ENCODE results near the gene POLR3GL. TPM values are rescaled to one million over a fixed set of nuclear protein-coding genes. Genes with fewer than 3 reads are reported as not detected.

POLR3GL gene
- polyA plus RNA-seq, 1 donor from 2014 or later, result 38.6 TPM

GRCh38 chr1:145956781-145957442 lies 7.6 kb upstream of the POLR3GL start:
- no peaks in the 10 kb centered on the region for H3K36me3 ChIP-seq (ENCODE audit: insufficient read depth, low read length)
- H3K27me3 ChIP-seq (ENCODE audit: insufficient read depth, low read depth, low read length), result peaks cover 19% of the 10 kb centered on the region
- no peaks in the 10 kb centered on the region for H4K20me1 ChIP-seq (ENCODE audit: insufficient read depth)
- peaks cover 45% of the 10 kb centered on the region for H3K79me2 ChIP-seq (replicated peaks; ENCODE audit: insufficient read depth, low read length)
- H3F3A ChIP-seq (ENCODE audit: insufficient read depth, low read length, poor library complexity, severe bottlenecking), result no peaks in the 10 kb centered on the region
- peak overlapping the region; percentile 2 for H2AFZ ChIP-seq (ENCODE audit: low read depth, low read length)
- peak overlapping the region; percentile 68 for H3K4me2 ChIP-seq (ENCODE audit: low read length)
- H3K9me3 ChIP-seq (ENCODE audit: low read length), result no peaks in the 10 kb centered on the region
- H3K9ac ChIP-seq (ENCODE audit: low read length), result peak overlapping the region; percentile 86
- peak overlapping the region; percentile 82 for H3K27ac ChIP-seq (ENCODE audit: low read length)
- H3K9me2 ChIP-seq (ENCODE audit: insufficient read depth, low read length), result no peaks in the 10 kb centered on the region
- H3K4me3 ChIP-seq (ENCODE audit: low read length), result peak overlapping the region; percentile 77
- TF ChIP-seq EP300 (conservative IDR thresholded peaks at IDR 0.05; ENCODE audit: poor library complexity, severe bottlenecking), result no peak
- TF ChIP-seq REST (IDR thresholded peaks at IDR 0.05; ENCODE audit: borderline replicate concordance), result peak; percentile 9
- TF ChIP-seq TAF1 (IDR thresholded peaks at IDR 0.05; ENCODE audit: low read depth), result peak; percentile 61

- Histone ChIP-seq H3K27ac (ENCODE audit: low read length) (peak within 1 kb of the TSS; percentile 82), H4K20me1 (ENCODE audit: insufficient read depth) (no peaks in the 10 kb centered on the region), H3F3A (ENCODE audit: insufficient read depth, low read length, poor library complexity, severe bottlenecking) (no peaks in the 10 kb centered on the region), H3K79me2 (replicated peaks; ENCODE audit: insufficient read depth, low read length) (peaks cover 42% of the 10 kb centered on the region), H3K9me3 (ENCODE audit: low read length) (no peaks in the 10 kb centered on the region), H3K4me2 (ENCODE audit: low read length) (peak within 1 kb of the TSS; percentile 75), H3K4me3 (ENCODE audit: low read length) (peak within 1 kb of the TSS; percentile 77), H3K9ac (ENCODE audit: low read length) (peak within 1 kb of the TSS; percentile 86), H3K9me2 (ENCODE audit: insufficient read depth, low read length) (no peaks in the 10 kb centered on the region), H3K36me3 (ENCODE audit: insufficient read depth, low read length) (no peaks in the 10 kb centered on the region), H2AFZ (ENCODE audit: low read depth, low read length) (peak within 1 kb of the TSS; percentile 2), H3K27me3 (ENCODE audit: insufficient read depth, low read depth, low read length) (peaks cover 23% of the 10 kb centered on the region)
- TF ChIP-seq MXI1 (conservative IDR thresholded peaks at IDR 0.05; ENCODE audit: poor library complexity, severe bottlenecking) (peak; percentile 74), CTCF (IDR thresholded peaks at IDR 0.05; ENCODE audit: poor library complexity, severe bottlenecking) (no peak), SMC3 (conservative IDR thresholded peaks at IDR 0.05; ENCODE audit: poor library complexity) (peak; percentile 11), RAD21 (conservative IDR thresholded peaks at IDR 0.05) (no peak), REST (IDR thresholded peaks at IDR 0.05; ENCODE audit: borderline replicate concordance) (peak; percentile 16), EP300 (conservative IDR thresholded peaks at IDR 0.05; ENCODE audit: poor library complexity, severe bottlenecking) (peak; percentile 37), POLR2AphosphoS5 (IDR thresholded peaks at IDR 0.05) (peak; percentile 88)
Observed at GRCh38 chr1:145957443-145958319, 6.8 kb upstream of the POLR3GL start, which contains the start of gene LIX1L. LIX1L (minus strand) TSS chr1:145958017; CDS start chr1:145957927, 90 bp downstream.
